Endothelial cell of umbilical vein (primary cell): ENCODE data around the gene POLR2C. TPM values are rescaled to one million over a fixed set of nuclear protein-coding genes. Genes with fewer than 3 reads are reported as not detected.

Experiments used
- BruUV-seq: library from RNA; stranded (reverse); fragments of 400-500 nt; replicated peaks from 2 replicates; lab custom pipeline; 2021; lab: Mats Ljungman, UMichigan
- CTCF ChIA-PET: fragments of 300-600, 350-600 bp; sonication (Branson Sonifier 250); formaldehyde crosslinking; loops from one replicate; lab custom pipeline; 2021; ENCODE audit warnings: antibody characterized with exemption, inconsistent platforms; lab: Charles Lee
- POLR2A ChIA-PET: fragments of 300-600, 350-600 bp; sonication (Branson Sonifier 250); formaldehyde crosslinking; loops from one replicate; lab custom pipeline; 2021; ENCODE audit warnings: antibody characterized with exemption, inconsistent platforms; lab: Charles Lee
- DNase-seq: peaks from one replicate; pipeline ENCODE4 v3.0.0-alpha.2; 2011; ENCODE audit warnings: low read depth, low spot score
- FAIRE-seq: peaks from 2 replicates; lab custom pipeline; 2011; peaks lifted over from hg19 to GRCh38; lab: Jason Lieb, UNC
- H2AFZ ChIP-seq: 2 replicates; pipeline ENCODE4 v1.6.0; 2012; ENCODE audit warnings: low read depth, low read length, control low read depth, inconsistent platforms
- H3K27ac ChIP-seq: 2 replicates; pipeline ENCODE4 v1.5.1; 2011; ENCODE audit warnings: low read depth, mild to moderate bottlenecking, control low read depth, low read length, moderate library complexity; ENCODE audit not compliant: insufficient read depth
- H3K27me3 ChIP-seq, 2 experiments: 2 replicates each; pipeline versions ENCODE4 v1.6.0 to v1.6.1; 2011; ENCODE audit warnings: low read length in 2 of 2, mixed read lengths in 1 of 2; ENCODE audit not compliant: control insufficient read depth in 2 of 2, insufficient read depth in 2 of 2
- H3K36me3 ChIP-seq, 2 experiments: 2 replicates in 1 of 2; 3 replicates in 1 of 2; pipeline ENCODE4 v1.5.1; 2011; ENCODE audit warnings: low read length in 2 of 2, mild to moderate bottlenecking in 1 of 2, moderate library complexity in 1 of 2; ENCODE audit not compliant: control insufficient read depth in 2 of 2, insufficient read depth in 2 of 2; ENCODE audit errors: extremely low read depth in 1 of 2
- H3K4me1 ChIP-seq: 3 replicates; pipeline ENCODE4 v1.5.1; 2011; ENCODE audit warnings: mild to moderate bottlenecking, low read length; ENCODE audit not compliant: control insufficient read depth, insufficient read depth; ENCODE audit errors: extremely low read depth
- H3K4me2 ChIP-seq: 2 replicates; pipeline ENCODE4 v1.6.1; 2011; ENCODE audit warnings: low read length, control low read depth, mixed read lengths; ENCODE audit not compliant: insufficient read depth
- H3K4me3 ChIP-seq, 3 experiments: fragments of 200-600 bp in 1 of 3; sonication (generic), shearing (Covaris generic) in 1 of 3; replicated peaks in 1 of 3; 2 replicates each; pipeline ENCODE4 v1.5.1; 2011 to 2016; ENCODE audit warnings: control low read depth in 3 of 3, low read length in 3 of 3, mild to moderate bottlenecking in 2 of 3, inconsistent platforms in 1 of 3, low read depth in 1 of 3, moderate library complexity in 1 of 3; ENCODE audit not compliant: insufficient read depth in 1 of 3
- H3K79me2 ChIP-seq: 2 replicates; pipeline ENCODE4 v1.6.0; 2012; ENCODE audit warnings: low read length, inconsistent platforms; ENCODE audit not compliant: control insufficient read depth, insufficient read depth
- H3K9ac ChIP-seq: replicated peaks from 2 replicates; pipeline ENCODE3; 2011; ENCODE audit warnings: low read length, control low read depth; ENCODE audit not compliant: insufficient read depth; ENCODE audit errors: extremely low read depth
- H3K9me1 ChIP-seq: replicated peaks from 3 replicates; pipeline ENCODE4 v1.6.0; 2011; ENCODE audit warnings: mild to moderate bottlenecking, low read length; ENCODE audit not compliant: control insufficient read depth, insufficient read depth; ENCODE audit errors: extremely low read depth
- H3K9me3 ChIP-seq: replicated peaks from 2 replicates; pipeline ENCODE4 v1.5.1; 2012; ENCODE audit warnings: low read length, inconsistent platforms; ENCODE audit not compliant: control insufficient read depth, insufficient read depth
- H4K20me1 ChIP-seq: replicated peaks from 2 replicates; pipeline ENCODE3; 2011; ENCODE audit warnings: mild to moderate bottlenecking, low read length; ENCODE audit not compliant: control insufficient read depth, insufficient read depth; ENCODE audit errors: extremely low read depth
- EZH2 ChIP-seq: IDR thresholded peaks from 2 replicates; pipeline ENCODE4 v1.6.1; 2012; ENCODE audit warnings: borderline replicate concordance, low read depth, mild to moderate bottlenecking, moderate library complexity, low read length, inconsistent platforms; ENCODE audit not compliant: severe bottlenecking
- FOS ChIP-seq: IDR thresholded peaks from 2 replicates; pipeline ENCODE4 v1.6.1; 2011; ENCODE audit warnings: mild to moderate bottlenecking, low read length, moderate library complexity, borderline replicate concordance; ENCODE audit not compliant: insufficient read depth
- GATA2 ChIP-seq: IDR thresholded peaks from 2 replicates; pipeline ENCODE4 v1.7.0; 2011; ENCODE audit warnings: low read depth, mild to moderate bottlenecking, moderate library complexity, mixed read lengths, low read length; ENCODE audit not compliant: insufficient read length, insufficient read depth
- JUN ChIP-seq: IDR thresholded peaks from 2 replicates; pipeline ENCODE4 v1.6.1; 2011; ENCODE audit warnings: borderline replicate concordance, low read depth; ENCODE audit not compliant: insufficient read length, insufficient read depth
- MYC ChIP-seq: IDR thresholded peaks from one replicate; pipeline ENCODE4 v1.6.1; 2011; ENCODE audit warnings: mild to moderate bottlenecking, low read depth, low read length
- POLR2A ChIP-seq: IDR thresholded peaks from 2 replicates; pipeline ENCODE4 v1.6.1; 2012; ENCODE audit warnings: low read depth, mild to moderate bottlenecking, control low read depth, low read length
- POLR2AphosphoS5 ChIP-seq: IDR thresholded peaks from 2 replicates; pipeline ENCODE4 v1.6.1; 2012; ENCODE audit warnings: low read depth, mild to moderate bottlenecking, control low read depth, low read length, moderate library complexity; ENCODE audit not compliant: insufficient read depth
- dilution Hi-C: fragments of 300-500 bp; cut with MboI; formaldehyde crosslinking; loops from one replicate; pipeline ENCODE4 v1.15.0; 2019; ENCODE audit warnings: low sequenced_read_pairs; ENCODE audit not compliant: extremely low pct_ligation_motif_present
- intact Hi-C: fragments of 100-400 bp; cut with micrococcal nuclease; formaldehyde crosslinking; loops from one replicate; pipeline ENCODE4 v1.10.0; 2022
- polyA plus RNA-seq, 4 experiments: library from polyadenylated mRNA; depleted of rRNA in 3 of 4; stranded (reverse) in 3 of 4; unstranded in 1 of 4; fragments of >200 nt; gene quantifications; 2 replicates each; pipeline versions ENCODE4 v1.2.1 to v1.2.3, GENCODE V29; 2011 to 2012; ENCODE audit warnings: missing spikeins in 1 of 4
- total RNA-seq: library from RNA; stranded (reverse); gene quantifications from 2 replicates; pipeline ENCODE4 v1.2.3, GENCODE V29; 2021
- TF ChIP-seq, protein P1 (sequence below): IDR thresholded peaks from 2 replicates; pipeline ENCODE4 v1.6.1; 2011; ENCODE audit not compliant: insufficient read depth, insufficient read length
- TF ChIP-seq, protein P2 (sequence below), 2 donors: IDR thresholded peaks; 1 replicate in 1 of 2; 2 replicates in 1 of 2; pipeline ENCODE4 v1.5.1; 2011; ENCODE audit warnings: low read length in 2 of 2, mild to moderate bottlenecking in 2 of 2, moderate library complexity in 2 of 2, control low read depth in 1 of 2, inconsistent platforms in 1 of 2, low read depth in 1 of 2; ENCODE audit not compliant: insufficient read depth in 1 of 2; ENCODE audit errors: extremely low read depth in 1 of 2

Gene POLR2C
- total and polyA plus RNA-seq, 2 donors (not counting 3 experiments of a cell fraction or from before 2014, with no cell fraction given): 65.2 to 129 TPM

DNA sequence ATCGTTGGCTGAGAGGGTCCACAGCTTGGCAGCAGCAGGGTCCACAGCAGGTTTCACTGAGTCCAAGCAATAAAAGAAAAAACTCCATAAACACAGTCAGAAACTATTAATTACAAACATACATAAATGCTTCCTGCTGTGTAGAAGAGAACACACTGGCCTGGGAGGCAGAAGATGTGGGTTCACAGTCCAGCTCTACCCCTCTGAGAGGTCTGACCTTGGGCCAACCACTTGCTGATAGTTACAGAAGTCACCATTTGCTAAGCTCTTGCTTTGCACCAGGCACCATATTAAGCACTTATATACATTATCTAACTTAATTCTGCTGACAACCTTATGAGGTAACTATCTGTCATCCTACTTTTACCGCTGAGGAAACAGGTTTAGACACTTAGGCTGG is 30.0 kb upstream of the POLR2C start:
- no peak overlapping the region for H2AFZ ChIP-seq
- no peak overlapping the region for H3K4me3 ChIP-seq
- no peaks in the 10 kb centered on the region for H3K79me2 ChIP-seq
- intact Hi-C loops (no loop called here), dilution Hi-C loops (no loop called here)
- TF ChIP-seq, protein P1, sequence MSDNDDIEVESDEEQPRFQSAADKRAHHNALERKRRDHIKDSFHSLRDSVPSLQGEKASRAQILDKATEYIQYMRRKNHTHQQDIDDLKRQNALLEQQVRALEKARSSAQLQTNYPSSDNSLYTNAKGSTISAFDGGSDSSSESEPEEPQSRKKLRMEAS: no peak
- TF ChIP-seq EZH2: no peak
- TF ChIP-seq, protein P2, sequence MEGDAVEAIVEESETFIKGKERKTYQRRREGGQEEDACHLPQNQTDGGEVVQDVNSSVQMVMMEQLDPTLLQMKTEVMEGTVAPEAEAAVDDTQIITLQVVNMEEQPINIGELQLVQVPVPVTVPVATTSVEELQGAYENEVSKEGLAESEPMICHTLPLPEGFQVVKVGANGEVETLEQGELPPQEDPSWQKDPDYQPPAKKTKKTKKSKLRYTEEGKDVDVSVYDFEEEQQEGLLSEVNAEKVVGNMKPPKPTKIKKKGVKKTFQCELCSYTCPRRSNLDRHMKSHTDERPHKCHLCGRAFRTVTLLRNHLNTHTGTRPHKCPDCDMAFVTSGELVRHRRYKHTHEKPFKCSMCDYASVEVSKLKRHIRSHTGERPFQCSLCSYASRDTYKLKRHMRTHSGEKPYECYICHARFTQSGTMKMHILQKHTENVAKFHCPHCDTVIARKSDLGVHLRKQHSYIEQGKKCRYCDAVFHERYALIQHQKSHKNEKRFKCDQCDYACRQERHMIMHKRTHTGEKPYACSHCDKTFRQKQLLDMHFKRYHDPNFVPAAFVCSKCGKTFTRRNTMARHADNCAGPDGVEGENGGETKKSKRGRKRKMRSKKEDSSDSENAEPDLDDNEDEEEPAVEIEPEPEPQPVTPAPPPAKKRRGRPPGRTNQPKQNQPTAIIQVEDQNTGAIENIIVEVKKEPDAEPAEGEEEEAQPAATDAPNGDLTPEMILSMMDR (IDR thresholded peaks at IDR 0.05; ENCODE audit: extremely low read depth in 1 of 2, insufficient read depth in 1 of 2, low read depth in 1 of 2, low read length in 2 of 2): no peak
- TF ChIP-seq POLR2AphosphoS5: no peak
- TF ChIP-seq POLR2A: no peak
- TF ChIP-seq FOS: no peak
- no peak for TF ChIP-seq MYC
- no peak for TF ChIP-seq GATA2
- no peak for TF ChIP-seq JUN
- H3K9me3 ChIP-seq: no peaks in the 10 kb centered on the region
- ChIA-PET CTCF (interaction anchor here (1.6 to 2.5 kb wide), 2 partner anchors 15 to 87 kb away, joined by 5 to 7 read pairs; no protein-coding TSS in a partner anchor), POLR2A (no interaction called here)
- H3K4me1 ChIP-seq: no peaks in the 10 kb centered on the region
- H3K27me3 ChIP-seq: no peaks in the 10 kb centered on the region
- FAIRE-seq (no peak), DNase-seq (no peak)
- peaks cover 22 to 44% of the 10 kb centered on the region in 2 experiments for H3K36me3 ChIP-seq
- no peaks in the 10 kb centered on the region for H4K20me1 ChIP-seq
- no peak overlapping the region for H3K4me2 ChIP-seq
- H3K9me1 ChIP-seq: no peaks in the 10 kb centered on the region
- BruUV-seq: no TSS peak
- no peak overlapping the region for H3K9ac ChIP-seq
- no peak overlapping the region for H3K27ac ChIP-seq
